ENCODE measurements around the gene LBP. TPM values are rescaled to one million over a fixed set of nuclear protein-coding genes. Genes with fewer than 3 reads are reported as not detected.

The LBP gene
- total RNA-seq, 3 donors from 2014 or later = 0.14 to 0.34 TPM; not detected in 1

DNA sequence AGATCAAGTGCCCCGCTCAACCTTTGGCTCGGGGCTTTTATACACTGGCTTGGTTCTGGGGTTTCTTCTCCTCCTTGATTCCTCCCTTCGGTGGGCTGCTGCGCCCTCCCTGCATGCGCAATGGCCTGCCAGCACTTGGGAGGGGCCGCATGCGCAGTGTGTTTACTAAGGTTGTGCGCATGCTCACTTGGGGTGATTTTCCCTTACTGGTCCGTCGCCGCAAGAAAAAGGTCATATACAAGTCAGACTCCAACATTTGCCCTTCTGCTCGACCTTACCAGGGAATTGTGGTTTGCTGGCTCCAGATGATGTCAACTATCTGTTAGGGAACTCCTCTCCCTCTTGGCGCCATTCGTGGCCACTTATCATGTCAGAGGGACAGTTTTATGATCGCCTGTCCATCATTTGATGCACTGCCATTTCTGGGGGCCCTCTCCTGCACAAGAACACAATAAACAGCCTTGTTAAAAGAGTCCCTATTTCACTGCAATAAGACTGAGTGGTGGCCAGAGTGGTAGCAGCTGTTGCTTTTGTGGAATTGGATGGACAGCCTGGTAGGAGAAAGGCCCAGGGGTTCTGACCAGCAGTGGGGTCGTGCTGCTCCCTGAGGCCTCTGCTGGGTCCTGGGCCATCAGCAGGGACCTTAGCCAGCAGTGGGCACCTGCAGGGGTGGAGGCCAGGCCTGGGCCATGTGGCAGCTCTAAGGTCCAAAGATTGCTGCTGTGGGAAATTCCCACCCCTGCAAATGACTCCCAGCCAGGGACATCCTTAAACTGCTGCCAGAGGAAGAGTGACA is 2.8 kb upstream of the LBP start:
- TF ChIP-seq, protein P1, sequence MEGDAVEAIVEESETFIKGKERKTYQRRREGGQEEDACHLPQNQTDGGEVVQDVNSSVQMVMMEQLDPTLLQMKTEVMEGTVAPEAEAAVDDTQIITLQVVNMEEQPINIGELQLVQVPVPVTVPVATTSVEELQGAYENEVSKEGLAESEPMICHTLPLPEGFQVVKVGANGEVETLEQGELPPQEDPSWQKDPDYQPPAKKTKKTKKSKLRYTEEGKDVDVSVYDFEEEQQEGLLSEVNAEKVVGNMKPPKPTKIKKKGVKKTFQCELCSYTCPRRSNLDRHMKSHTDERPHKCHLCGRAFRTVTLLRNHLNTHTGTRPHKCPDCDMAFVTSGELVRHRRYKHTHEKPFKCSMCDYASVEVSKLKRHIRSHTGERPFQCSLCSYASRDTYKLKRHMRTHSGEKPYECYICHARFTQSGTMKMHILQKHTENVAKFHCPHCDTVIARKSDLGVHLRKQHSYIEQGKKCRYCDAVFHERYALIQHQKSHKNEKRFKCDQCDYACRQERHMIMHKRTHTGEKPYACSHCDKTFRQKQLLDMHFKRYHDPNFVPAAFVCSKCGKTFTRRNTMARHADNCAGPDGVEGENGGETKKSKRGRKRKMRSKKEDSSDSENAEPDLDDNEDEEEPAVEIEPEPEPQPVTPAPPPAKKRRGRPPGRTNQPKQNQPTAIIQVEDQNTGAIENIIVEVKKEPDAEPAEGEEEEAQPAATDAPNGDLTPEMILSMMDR (IDR thresholded peaks at IDR 0.05) = no peak
- peak; percentile 73 for ATAC-seq
- Histone ChIP-seq H3K9me3 (no peaks in the 10 kb centered on the region), H3K36me3 (ENCODE audit: low read depth) (no peaks in the 10 kb centered on the region), H3K4me1 (ENCODE audit: low read depth) (no peaks in the 10 kb centered on the region), H3K4me3 (no peak overlapping the region)
- intact Hi-C loops (cut with DNase I, micrococcal nuclease) = no loop called here
- peak; percentile 59 to 83 (median 72) for DNase-seq

DNA sequence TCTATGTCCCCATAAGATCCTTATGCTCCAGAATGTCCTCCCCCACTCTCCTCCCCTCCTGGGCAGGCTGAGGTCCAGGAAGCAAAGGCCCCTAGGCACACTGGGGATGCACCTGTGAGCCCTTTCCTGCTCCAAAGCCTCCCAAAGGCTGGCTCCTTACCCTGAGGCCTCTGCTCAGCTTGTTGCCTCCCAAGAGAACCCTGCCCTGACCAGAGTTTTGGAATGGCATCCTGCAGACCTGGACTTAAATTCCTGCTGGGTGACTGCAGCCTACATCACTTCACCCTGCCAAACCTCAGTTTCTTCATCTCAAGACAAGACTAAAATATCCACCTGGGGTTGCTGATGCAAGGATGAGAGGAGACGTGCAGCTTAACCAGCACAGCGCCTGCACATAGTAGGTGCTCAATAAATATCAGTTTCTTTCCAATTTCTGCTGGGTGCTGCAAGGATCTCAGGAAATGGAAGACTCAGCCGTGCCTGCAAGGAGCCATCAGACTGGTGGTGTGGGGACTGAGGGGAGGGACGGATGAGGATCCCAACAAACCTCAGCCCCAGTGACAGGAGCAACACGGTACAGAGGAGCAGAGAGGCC is 2.1 kb upstream of the LBP start:
- H3K9me3 ChIP-seq = no peaks in the 10 kb centered on the region
- ATAC-seq (no peak), DNase-seq (no peak)
- H3K4me3 ChIP-seq = no peak overlapping the region
- TF ChIP-seq, protein P1 (IDR thresholded peaks at IDR 0.05) = no peak
- H3K4me1 ChIP-seq (ENCODE audit: low read depth) = no peaks in the 10 kb centered on the region
- intact Hi-C loops (cut with DNase I, micrococcal nuclease) = no loop called here
- no peaks in the 10 kb centered on the region for H3K36me3 ChIP-seq (ENCODE audit: low read depth)

DNA sequence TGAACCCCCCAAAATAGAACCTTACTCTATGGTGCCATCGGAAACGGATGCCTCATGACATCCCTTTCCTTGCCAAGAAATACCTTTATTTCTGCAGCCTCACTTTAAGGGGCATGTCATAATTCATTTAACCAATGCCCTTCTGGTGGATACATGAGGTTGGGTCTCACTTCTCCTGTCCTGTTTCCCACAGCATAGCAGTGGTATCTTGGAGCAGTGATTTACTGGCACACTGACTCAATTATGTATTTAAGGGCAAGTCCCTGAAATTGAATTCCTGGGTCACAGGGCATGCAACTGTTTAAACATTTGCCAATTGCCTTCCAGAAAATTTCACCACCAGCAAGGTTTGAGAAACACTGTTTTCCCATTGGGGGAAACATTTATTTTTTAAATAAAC is 639 bp upstream of the LBP start:
- H3K4me1 ChIP-seq (ENCODE audit: low read depth) = no peaks in the 10 kb centered on the region
- TF ChIP-seq, protein P1 (IDR thresholded peaks at IDR 0.05) = no peak
- intact Hi-C loops (cut with DNase I, micrococcal nuclease) = no loop called here
- no peak overlapping the region for H3K4me3 ChIP-seq
- ATAC-seq (no peak), DNase-seq (no peak)
- H3K9me3 ChIP-seq = no peaks in the 10 kb centered on the region
- no peaks in the 10 kb centered on the region for H3K36me3 ChIP-seq (ENCODE audit: low read depth)

DNA sequence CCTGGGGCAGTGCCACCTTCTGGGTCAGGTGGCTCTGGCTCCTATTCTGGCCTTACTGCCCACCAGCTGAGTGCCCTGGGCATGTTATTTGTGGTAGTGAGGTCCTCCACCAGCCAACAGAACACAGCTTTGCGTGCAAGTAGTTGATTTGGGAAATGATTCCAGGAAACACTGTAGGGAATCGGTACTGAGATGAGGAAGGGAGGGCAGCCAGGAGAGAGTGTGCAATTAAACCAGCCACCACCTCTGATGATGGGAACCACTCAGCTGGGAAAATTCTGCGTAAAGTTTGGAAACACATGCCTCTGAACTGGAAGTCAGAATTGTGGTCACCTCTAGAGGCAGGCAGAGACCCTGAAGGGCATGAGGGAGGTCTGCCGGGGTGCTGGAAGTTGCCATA is 459 bp downstream of the LBP start:
- intact Hi-C loops (cut with DNase I, micrococcal nuclease) = no loop called here
- TF ChIP-seq, protein P1 (IDR thresholded peaks at IDR 0.05) = no peak
- no peaks in the 10 kb centered on the region for H3K4me1 ChIP-seq (ENCODE audit: low read depth)
- H3K36me3 ChIP-seq (ENCODE audit: low read depth) = no peaks in the 10 kb centered on the region
- no peak overlapping the region for H3K4me3 ChIP-seq
- no peak for DNase-seq
- no peak for ATAC-seq
- no peaks in the 10 kb centered on the region for H3K9me3 ChIP-seq

DNA sequence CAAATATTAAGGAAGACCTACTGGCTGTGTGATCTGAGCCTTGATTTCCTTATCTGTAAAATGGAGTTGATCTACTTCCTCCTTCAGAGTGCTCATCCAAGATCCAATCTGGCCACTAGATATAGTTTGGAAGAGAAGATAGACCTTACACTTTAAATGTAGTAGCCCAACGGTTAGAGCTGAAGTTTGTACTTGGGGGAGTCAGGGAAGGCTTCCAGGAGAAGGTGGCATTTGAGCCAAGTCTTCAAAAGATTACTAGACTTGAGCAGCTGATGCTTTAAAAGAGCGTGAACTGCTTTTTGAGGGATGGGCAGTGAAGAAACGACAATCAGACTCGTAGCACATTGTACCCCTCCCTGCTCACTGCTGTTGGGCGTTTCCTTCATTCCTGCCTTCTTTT is 3.6 kb downstream of the LBP start:
- H3K4me1 ChIP-seq (ENCODE audit: low read depth) = no peaks in the 10 kb centered on the region
- no peak for DNase-seq
- ATAC-seq = no peak
- no peak overlapping the region for H3K4me3 ChIP-seq
- TF ChIP-seq, protein P1 (IDR thresholded peaks at IDR 0.05) = no peak
- intact Hi-C loops (cut with DNase I, micrococcal nuclease) = no loop called here
- no peaks in the 10 kb centered on the region for H3K9me3 ChIP-seq
- H3K36me3 ChIP-seq (ENCODE audit: low read depth) = no peaks in the 10 kb centered on the region

Measured in mucosa of descending colon (tissue), 3 donors.